Epithelial cell of esophagus (primary cell): ENCODE data around the gene RIN1.

Source experiments
- DNase-seq: peaks from one replicate; pipeline ENCODE4 v3.0.0; 2010; ENCODE audit warnings: low read depth
- H3K4me3 ChIP-seq: 2 replicates; pipeline ENCODE4 v1.5.1; 2011; ENCODE audit warnings: mild to moderate bottlenecking, low read length, control low read depth
- TF ChIP-seq, protein P1 (sequence below): IDR thresholded peaks from 2 replicates; pipeline ENCODE4 v1.5.1; 2011; ENCODE audit warnings: low read depth, mild to moderate bottlenecking, low read length, control low read depth, inconsistent platforms; ENCODE audit not compliant: insufficient read depth; ENCODE audit errors: missing control alignments

RIN1 gene

DNA sequence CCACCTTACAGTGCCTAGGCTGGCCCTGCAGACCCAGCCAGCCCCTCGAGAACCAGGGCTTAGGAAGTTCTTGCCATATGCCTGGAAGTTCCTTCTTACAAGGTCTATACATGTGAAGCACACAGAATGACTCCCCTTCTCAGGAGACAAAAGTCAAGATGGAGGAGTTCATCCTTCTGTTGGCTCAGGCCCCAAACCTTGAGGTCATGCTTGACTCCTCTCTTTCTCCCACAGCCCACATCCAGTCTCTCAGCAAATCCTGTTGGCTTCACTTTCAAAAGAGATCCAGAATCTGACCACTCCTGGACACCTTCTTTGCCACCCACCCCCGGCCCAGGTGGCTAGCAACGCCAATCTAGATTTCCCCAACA lies 17.6 kb downstream of the RIN1 start:
- TF ChIP-seq, protein P1, sequence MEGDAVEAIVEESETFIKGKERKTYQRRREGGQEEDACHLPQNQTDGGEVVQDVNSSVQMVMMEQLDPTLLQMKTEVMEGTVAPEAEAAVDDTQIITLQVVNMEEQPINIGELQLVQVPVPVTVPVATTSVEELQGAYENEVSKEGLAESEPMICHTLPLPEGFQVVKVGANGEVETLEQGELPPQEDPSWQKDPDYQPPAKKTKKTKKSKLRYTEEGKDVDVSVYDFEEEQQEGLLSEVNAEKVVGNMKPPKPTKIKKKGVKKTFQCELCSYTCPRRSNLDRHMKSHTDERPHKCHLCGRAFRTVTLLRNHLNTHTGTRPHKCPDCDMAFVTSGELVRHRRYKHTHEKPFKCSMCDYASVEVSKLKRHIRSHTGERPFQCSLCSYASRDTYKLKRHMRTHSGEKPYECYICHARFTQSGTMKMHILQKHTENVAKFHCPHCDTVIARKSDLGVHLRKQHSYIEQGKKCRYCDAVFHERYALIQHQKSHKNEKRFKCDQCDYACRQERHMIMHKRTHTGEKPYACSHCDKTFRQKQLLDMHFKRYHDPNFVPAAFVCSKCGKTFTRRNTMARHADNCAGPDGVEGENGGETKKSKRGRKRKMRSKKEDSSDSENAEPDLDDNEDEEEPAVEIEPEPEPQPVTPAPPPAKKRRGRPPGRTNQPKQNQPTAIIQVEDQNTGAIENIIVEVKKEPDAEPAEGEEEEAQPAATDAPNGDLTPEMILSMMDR, result no peak
- no peak overlapping the region for H3K4me3 ChIP-seq
- no peak for DNase-seq

DNA sequence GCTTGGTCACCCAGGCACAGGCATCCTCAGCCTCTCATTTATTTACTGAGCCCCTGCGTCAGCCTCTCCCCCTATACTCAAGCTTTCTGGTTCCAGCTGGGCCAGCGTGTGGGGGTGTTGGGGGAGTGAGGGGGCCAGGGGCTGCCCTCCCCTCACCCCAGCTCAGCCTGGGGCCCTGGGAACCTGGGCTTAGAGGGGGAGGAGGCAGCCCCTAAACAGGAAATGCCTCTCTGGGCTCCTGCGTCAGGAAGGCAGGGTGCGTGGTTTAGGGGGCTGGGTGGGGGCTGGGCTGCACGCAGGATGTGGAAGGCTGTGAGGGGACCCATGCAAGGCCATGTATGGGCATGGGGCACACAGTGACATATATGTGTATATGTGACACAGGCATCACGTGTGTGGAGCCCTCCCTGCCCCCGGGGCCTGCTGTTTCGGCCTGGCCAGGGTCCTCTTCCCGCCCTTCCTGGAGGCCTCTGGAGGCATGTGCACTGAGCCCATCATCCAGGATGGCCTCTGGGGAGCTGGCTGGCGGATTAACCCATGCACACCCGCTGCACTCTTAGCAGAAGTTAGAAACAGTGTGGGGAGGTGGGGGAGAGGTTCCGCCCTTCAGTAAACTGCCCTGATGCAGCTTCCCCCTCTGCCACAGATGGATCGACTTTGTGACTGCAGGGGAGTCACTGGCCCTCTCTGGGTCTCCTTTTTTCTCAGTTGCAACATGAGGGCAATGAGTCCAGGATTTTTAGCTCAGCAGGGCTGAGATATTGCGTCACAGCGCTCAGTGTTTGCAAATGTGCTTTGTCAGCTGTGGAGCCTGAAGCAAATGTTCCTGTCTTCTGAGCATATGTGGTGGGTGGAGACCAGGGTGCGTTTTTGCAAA lies 18.3 kb downstream of the RIN1 start:
- DNase-seq, result peak; percentile 79
- TF ChIP-seq, protein P1, result no peak
- no peak overlapping the region for H3K4me3 ChIP-seq

DNA sequence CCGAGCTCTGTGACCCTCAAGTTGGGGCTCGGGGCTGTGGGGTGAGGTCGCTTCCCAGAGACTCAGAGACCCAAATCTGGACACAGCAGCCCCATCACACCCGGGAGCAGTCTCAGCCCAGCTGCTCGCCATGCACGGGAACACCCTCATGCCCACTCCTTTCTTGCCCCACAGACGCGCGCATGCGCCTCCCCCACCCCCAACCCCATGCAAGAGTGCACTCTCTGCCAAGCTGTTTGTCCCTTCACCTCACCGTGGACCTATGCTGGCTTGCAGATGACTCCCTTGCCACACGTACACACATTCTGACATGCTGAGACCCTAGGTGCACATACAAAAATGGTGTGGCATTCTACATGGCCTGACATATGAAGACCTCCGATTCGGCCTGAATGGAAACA lies 18.9 kb downstream of the RIN1 start:
- no peak overlapping the region for H3K4me3 ChIP-seq
- TF ChIP-seq, protein P1, result no peak
- no peak for DNase-seq

DNA sequence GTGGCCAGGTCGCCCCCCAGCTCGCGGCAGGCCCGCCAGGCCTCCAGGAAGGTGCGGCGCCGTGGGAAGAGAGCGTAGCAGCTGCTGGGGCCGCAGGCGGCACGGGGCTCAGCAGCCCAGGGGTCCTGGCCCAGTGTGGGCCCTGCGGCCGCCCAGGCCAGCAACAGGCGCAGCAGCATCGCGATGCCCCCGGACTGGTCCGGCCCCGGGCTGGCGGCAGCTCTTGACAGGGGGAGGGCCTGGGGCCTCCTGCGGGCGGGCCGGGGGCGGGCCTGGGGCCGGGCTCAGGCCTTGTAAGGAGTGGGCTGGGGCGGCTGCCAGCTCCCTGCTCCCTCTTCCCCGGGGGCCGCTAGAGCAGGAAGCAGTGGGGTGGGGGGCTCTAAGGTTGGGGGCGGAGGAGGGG lies 19.4 kb downstream of the RIN1 start, which contains the start of gene CD248:
Gene CD248, minus strand, starts transcription at position 196 of the 403 bp plus-strand sequence. Its CDS starts 17 bp downstream, at position 179.
- H3K4me3 ChIP-seq, result no peak within 1 kb of the TSS
- no peak for DNase-seq
- TF ChIP-seq, protein P1, result no peak

- TF ChIP-seq, protein P1, result no peak
- no peak overlapping the region for H3K4me3 ChIP-seq
Observed at GRCh38 chr11:66315921-66316811, 20.1 kb downstream of the RIN1 start.

GRCh38 chr11:66315498-66315885 lies 20.7 kb downstream of the RIN1 start:
- H3K4me3 ChIP-seq, result no peak overlapping the region
- TF ChIP-seq, protein P1, result no peak

More at GRCh38 chr11:66315921-66316811, 20.1 kb downstream of the RIN1 start:
- DNase-seq, result no peak

More at GRCh38 chr11:66315498-66315885, 20.7 kb downstream of the RIN1 start:
- no peak for DNase-seq
